T-helper 2 cell treated with Interferon-gamma antibody and Interleukin-4, amounts not matched to agents 5 μg/mL and 100 μg/mL, for 36 hours (primary cell): ENCODE data around the gene RABGAP1L.

Source experiments
- DNase-seq: peaks from one replicate; pipeline ENCODE4 v3.0.0; 2021; ENCODE audit warnings: low spot score
- H3K27ac Mint-ChIP-seq: one replicate; pipeline ENCODE4 v1.8.0; 2021; ENCODE audit warnings: mild to moderate bottlenecking, mixed read lengths
- H3K27me3 Mint-ChIP-seq: one replicate; pipeline ENCODE4 v1.8.0; 2021; ENCODE audit warnings: low read depth, mixed read lengths
- H3K36me3 Mint-ChIP-seq: one replicate; pipeline ENCODE4 v1.8.0; 2021; ENCODE audit warnings: low read depth, mixed read lengths
- H3K4me1 Mint-ChIP-seq: one replicate; pipeline ENCODE4 v1.8.0; 2021; ENCODE audit warnings: low read depth, mixed read lengths
- H3K4me3 Mint-ChIP-seq: one replicate; pipeline ENCODE4 v1.8.0; 2022; ENCODE audit warnings: mild to moderate bottlenecking, moderate library complexity, mixed read lengths
- H3K9me3 Mint-ChIP-seq: one replicate; pipeline ENCODE4 v1.8.0; 2021; ENCODE audit warnings: mixed read lengths

The RABGAP1L gene

GRCh38 chr1:174428033-174428432 lies 268.7 kb downstream of the RABGAP1L start:
- H3K9me3 Mint-ChIP-seq: no peaks in the 10 kb centered on the region
- no peaks in the 10 kb centered on the region for H3K27me3 Mint-ChIP-seq
- H3K36me3 Mint-ChIP-seq: no peaks in the 10 kb centered on the region
- H3K4me3 Mint-ChIP-seq: no peak overlapping the region
- no peak overlapping the region for H3K27ac Mint-ChIP-seq
- no peak for DNase-seq
- H3K4me1 Mint-ChIP-seq: no peaks in the 10 kb centered on the region

- DNase-seq: no peak
- Mint-ChIP-seq H3K4me1 (no peaks in the 10 kb centered on the region), H3K4me3 (no peak overlapping the region), H3K36me3 (no peaks in the 10 kb centered on the region), H3K9me3 (no peaks in the 10 kb centered on the region), H3K27ac (no peak overlapping the region), H3K27me3 (no peaks in the 10 kb centered on the region)
These were observed 269.4 kb downstream of the RABGAP1L start for GRCh38 chr1:174428739-174429138.

GRCh38 chr1:174433451-174433850 lies 274.1 kb downstream of the RABGAP1L start:
- no peaks in the 10 kb centered on the region for H3K36me3 Mint-ChIP-seq
- H3K27me3 Mint-ChIP-seq: no peaks in the 10 kb centered on the region
- H3K27ac Mint-ChIP-seq: no peak overlapping the region
- H3K4me1 Mint-ChIP-seq: no peaks in the 10 kb centered on the region
- DNase-seq: no peak
- no peak overlapping the region for H3K4me3 Mint-ChIP-seq
- H3K9me3 Mint-ChIP-seq: no peaks in the 10 kb centered on the region

GRCh38 chr1:174445351-174445750 lies 286.0 kb downstream of the RABGAP1L start:
- Mint-ChIP-seq H3K9me3 (no peaks in the 10 kb centered on the region), H3K4me1 (no peaks in the 10 kb centered on the region), H3K27me3 (no peaks in the 10 kb centered on the region), H3K36me3 (no peaks in the 10 kb centered on the region), H3K27ac (no peak overlapping the region), H3K4me3 (no peak overlapping the region)
- DNase-seq: no peak

- DNase-seq: no peak
- Mint-ChIP-seq H3K4me1 (no peaks in the 10 kb centered on the region), H3K9me3 (no peaks in the 10 kb centered on the region), H3K4me3 (no peak overlapping the region), H3K27me3 (no peaks in the 10 kb centered on the region), H3K36me3 (no peaks in the 10 kb centered on the region), H3K27ac (no peak overlapping the region)
These were observed 286.5 kb downstream of the RABGAP1L start for GRCh38 chr1:174445817-174446216.

- no peaks in the 10 kb centered on the region for H3K27me3 Mint-ChIP-seq
- no peak within 1 kb of the TSS for H3K27ac Mint-ChIP-seq
- no peaks in the 10 kb centered on the region for H3K9me3 Mint-ChIP-seq
- no peaks in the 10 kb centered on the region for H3K4me1 Mint-ChIP-seq
- DNase-seq: no peak
- no peak within 1 kb of the TSS for H3K4me3 Mint-ChIP-seq
- no peaks in the 10 kb centered on the region for H3K36me3 Mint-ChIP-seq
These were observed 288.7 kb downstream of the RABGAP1L start, which contains the start of gene GPR52 for GRCh38 chr1:174447866-174448530. Gene GPR52 (plus strand): TSS chr1:174447964. CDS start chr1:174448112, 148 bp downstream.

GRCh38 chr1:174448531-174448883 lies 289.2 kb downstream of the RABGAP1L start:
- H3K27ac Mint-ChIP-seq: no peak overlapping the region
- no peaks in the 10 kb centered on the region for H3K4me1 Mint-ChIP-seq
- no peaks in the 10 kb centered on the region for H3K36me3 Mint-ChIP-seq
- H3K4me3 Mint-ChIP-seq: no peak overlapping the region
- no peaks in the 10 kb centered on the region for H3K27me3 Mint-ChIP-seq
- H3K9me3 Mint-ChIP-seq: no peaks in the 10 kb centered on the region
- DNase-seq: no peak

GRCh38 chr1:174448974-174449373 lies 289.7 kb downstream of the RABGAP1L start:
- DNase-seq: no peak
- no peak overlapping the region for H3K27ac Mint-ChIP-seq
- no peaks in the 10 kb centered on the region for H3K36me3 Mint-ChIP-seq
- no peaks in the 10 kb centered on the region for H3K27me3 Mint-ChIP-seq
- no peaks in the 10 kb centered on the region for H3K9me3 Mint-ChIP-seq
- H3K4me1 Mint-ChIP-seq: no peaks in the 10 kb centered on the region
- H3K4me3 Mint-ChIP-seq: no peak overlapping the region

GRCh38 chr1:174451408-174451807 lies 292.1 kb downstream of the RABGAP1L start:
- H3K36me3 Mint-ChIP-seq: no peaks in the 10 kb centered on the region
- H3K27ac Mint-ChIP-seq: no peak overlapping the region
- no peaks in the 10 kb centered on the region for H3K4me1 Mint-ChIP-seq
- no peaks in the 10 kb centered on the region for H3K27me3 Mint-ChIP-seq
- no peaks in the 10 kb centered on the region for H3K9me3 Mint-ChIP-seq
- no peak for DNase-seq
- H3K4me3 Mint-ChIP-seq: no peak overlapping the region

GRCh38 chr1:174465855-174466254 lies 306.5 kb downstream of the RABGAP1L start:
- Mint-ChIP-seq H3K27me3 (no peaks in the 10 kb centered on the region), H3K9me3 (no peaks in the 10 kb centered on the region), H3K27ac (no peak overlapping the region), H3K4me1 (no peaks in the 10 kb centered on the region), H3K4me3 (no peak overlapping the region), H3K36me3 (no peaks in the 10 kb centered on the region)
- DNase-seq: no peak

- H3K27ac Mint-ChIP-seq: no peak overlapping the region
- H3K36me3 Mint-ChIP-seq: no peaks in the 10 kb centered on the region
- H3K4me3 Mint-ChIP-seq: no peak overlapping the region
- H3K27me3 Mint-ChIP-seq: no peaks in the 10 kb centered on the region
- H3K9me3 Mint-ChIP-seq: no peaks in the 10 kb centered on the region
- DNase-seq: no peak
- no peaks in the 10 kb centered on the region for H3K4me1 Mint-ChIP-seq
These were observed 307.3 kb downstream of the RABGAP1L start for GRCh38 chr1:174466607-174467006.

GRCh38 chr1:174469052-174469451 lies 309.7 kb downstream of the RABGAP1L start:
- Mint-ChIP-seq H3K27me3 (no peaks in the 10 kb centered on the region), H3K4me3 (no peak overlapping the region), H3K36me3 (no peaks in the 10 kb centered on the region), H3K4me1 (no peaks in the 10 kb centered on the region), H3K9me3 (no peaks in the 10 kb centered on the region), H3K27ac (no peak overlapping the region)
- no peak for DNase-seq

- Mint-ChIP-seq H3K4me3 (no peak overlapping the region), H3K9me3 (no peaks in the 10 kb centered on the region), H3K4me1 (no peaks in the 10 kb centered on the region), H3K27ac (no peak overlapping the region), H3K36me3 (no peaks in the 10 kb centered on the region), H3K27me3 (no peaks in the 10 kb centered on the region)
- no peak for DNase-seq
These were observed 310.4 kb downstream of the RABGAP1L start for GRCh38 chr1:174469687-174470086.

GRCh38 chr1:174479281-174479680 lies 320.0 kb downstream of the RABGAP1L start:
- Mint-ChIP-seq H3K36me3 (no peaks in the 10 kb centered on the region), H3K27me3 (no peaks in the 10 kb centered on the region)

GRCh38 chr1:174480324-174480723 lies 321.0 kb downstream of the RABGAP1L start:
- Mint-ChIP-seq H3K4me3 (no peak overlapping the region), H3K36me3 (no peaks in the 10 kb centered on the region), H3K27me3 (no peaks in the 10 kb centered on the region), H3K27ac (no peak overlapping the region), H3K9me3 (no peaks in the 10 kb centered on the region), H3K4me1 (no peaks in the 10 kb centered on the region)
- no peak for DNase-seq

More at GRCh38 chr1:174479281-174479680, 320.0 kb downstream of the RABGAP1L start:
- no peak overlapping the region for H3K4me3 Mint-ChIP-seq
- H3K9me3 Mint-ChIP-seq: no peaks in the 10 kb centered on the region
- H3K4me1 Mint-ChIP-seq: no peaks in the 10 kb centered on the region
- no peak overlapping the region for H3K27ac Mint-ChIP-seq
- DNase-seq: no peak
